GM13977 (cell line): Measurements from ENCODE around the gene RAPGEF1.
"Not testable (repeated sequence)": the region's sequence is repeated elsewhere in the genome, so short reads cannot be mapped to it uniquely, and the experiment has no call there.

Source experiments
- DNase-seq: peaks from one replicate; pipeline ENCODE4 v3.0.0; 2012; ENCODE audit warnings: low spot score
- in situ Hi-C: fragments of 300-500 bp; cut with MboI; formaldehyde crosslinking; loops from one replicate; pipeline ENCODE4 v1.12.0; 2022; ENCODE audit warnings: low sequenced_read_pairs, low pct_unique_long_range_greater_than_20kb, mixed read lengths, inconsistent platforms; ENCODE audit not compliant: unreplicated experiment
- TF ChIP-seq, protein P1 (sequence below): IDR thresholded peaks from 2 replicates; pipeline ENCODE4 v1.5.1; 2012; ENCODE audit warnings: mild to moderate bottlenecking, control low read depth; ENCODE audit not compliant: insufficient read depth; ENCODE audit errors: extremely low read depth, missing control alignments

Gene RAPGEF1

DNA sequence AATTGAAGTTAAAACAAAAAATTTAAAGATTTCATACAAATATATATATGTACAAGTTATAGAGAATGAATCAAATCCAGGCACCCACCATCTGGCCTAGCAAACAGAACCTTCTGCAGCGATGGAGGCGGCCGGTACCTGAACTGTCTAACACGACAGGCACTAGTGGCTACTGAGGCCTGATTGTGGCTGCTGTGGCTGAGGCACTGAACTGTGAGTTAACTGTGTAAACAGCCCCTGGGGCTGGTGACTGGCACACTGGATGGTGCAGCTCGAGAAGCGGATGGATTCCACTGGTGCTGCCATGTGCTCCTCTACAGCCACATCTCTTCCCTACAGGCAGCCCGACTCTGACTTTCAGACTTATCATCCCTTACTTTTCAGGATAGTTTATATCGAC lies 82.4 kb downstream of the RAPGEF1 start:
- TF ChIP-seq, protein P1, sequence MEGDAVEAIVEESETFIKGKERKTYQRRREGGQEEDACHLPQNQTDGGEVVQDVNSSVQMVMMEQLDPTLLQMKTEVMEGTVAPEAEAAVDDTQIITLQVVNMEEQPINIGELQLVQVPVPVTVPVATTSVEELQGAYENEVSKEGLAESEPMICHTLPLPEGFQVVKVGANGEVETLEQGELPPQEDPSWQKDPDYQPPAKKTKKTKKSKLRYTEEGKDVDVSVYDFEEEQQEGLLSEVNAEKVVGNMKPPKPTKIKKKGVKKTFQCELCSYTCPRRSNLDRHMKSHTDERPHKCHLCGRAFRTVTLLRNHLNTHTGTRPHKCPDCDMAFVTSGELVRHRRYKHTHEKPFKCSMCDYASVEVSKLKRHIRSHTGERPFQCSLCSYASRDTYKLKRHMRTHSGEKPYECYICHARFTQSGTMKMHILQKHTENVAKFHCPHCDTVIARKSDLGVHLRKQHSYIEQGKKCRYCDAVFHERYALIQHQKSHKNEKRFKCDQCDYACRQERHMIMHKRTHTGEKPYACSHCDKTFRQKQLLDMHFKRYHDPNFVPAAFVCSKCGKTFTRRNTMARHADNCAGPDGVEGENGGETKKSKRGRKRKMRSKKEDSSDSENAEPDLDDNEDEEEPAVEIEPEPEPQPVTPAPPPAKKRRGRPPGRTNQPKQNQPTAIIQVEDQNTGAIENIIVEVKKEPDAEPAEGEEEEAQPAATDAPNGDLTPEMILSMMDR: no peak
- in situ Hi-C loops: loop anchor here (10.0 kb wide), 1 partner anchor 77 kb away; no protein-coding TSS in a partner anchor
- no peak for DNase-seq

DNA sequence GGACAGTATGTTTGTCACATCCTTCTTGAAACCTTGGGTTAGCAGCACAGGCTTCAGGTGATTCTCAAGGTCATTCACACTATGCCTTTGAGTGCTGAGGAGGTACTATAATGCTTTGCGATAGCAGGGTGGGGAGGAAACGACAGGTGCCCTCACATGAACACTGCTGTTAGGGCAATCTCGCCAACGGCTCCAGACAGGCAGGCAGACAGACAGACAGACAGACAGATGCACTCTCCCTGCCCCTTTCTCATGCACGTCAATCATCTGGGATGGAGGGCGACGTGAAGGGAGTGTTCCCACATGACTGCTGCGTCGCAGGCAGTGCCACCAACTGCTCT lies 82.9 kb downstream of the RAPGEF1 start:
- in situ Hi-C loops: loop anchor here (10.0 kb wide), 1 partner anchor 78 kb away; no protein-coding TSS in a partner anchor
- TF ChIP-seq, protein P1: no peak
- DNase-seq: no peak

DNA sequence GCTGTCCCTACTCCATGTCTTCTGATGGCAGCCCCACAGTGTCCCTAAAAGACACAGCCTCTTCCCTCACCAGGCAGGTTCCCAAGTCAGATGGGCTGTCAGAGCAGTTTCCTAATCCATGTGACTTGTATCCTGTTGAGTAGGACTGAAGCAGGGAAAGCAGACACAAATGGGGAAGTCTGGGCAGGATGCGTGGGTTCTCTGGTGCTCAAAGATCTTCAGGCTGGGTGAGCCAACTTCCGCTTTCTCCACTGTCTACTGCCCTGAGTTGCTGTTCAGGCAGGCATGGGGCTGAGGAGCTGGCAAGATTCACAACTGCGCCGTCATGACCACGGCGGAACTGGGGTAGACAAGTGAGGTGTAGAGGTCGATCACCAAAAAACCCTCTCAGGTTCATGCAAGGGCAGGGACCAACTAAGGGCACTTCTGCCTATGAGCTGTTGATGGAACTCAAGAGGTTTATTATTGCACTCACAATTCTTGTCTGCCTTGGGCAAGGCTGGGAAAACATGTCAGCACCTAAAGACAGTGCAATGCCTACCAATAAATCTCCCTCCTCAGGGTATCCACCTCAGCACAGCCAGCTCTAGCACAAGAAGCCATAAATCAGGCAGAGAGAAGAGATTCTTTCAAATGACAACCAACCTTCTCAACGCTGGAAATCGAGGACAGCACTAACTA lies 83.4 kb downstream of the RAPGEF1 start:
- in situ Hi-C loops: loop anchor here (10.0 kb wide), 1 partner anchor 78 kb away; no protein-coding TSS in a partner anchor
- TF ChIP-seq, protein P1: no peak
- peak; percentile 48 for DNase-seq

DNA sequence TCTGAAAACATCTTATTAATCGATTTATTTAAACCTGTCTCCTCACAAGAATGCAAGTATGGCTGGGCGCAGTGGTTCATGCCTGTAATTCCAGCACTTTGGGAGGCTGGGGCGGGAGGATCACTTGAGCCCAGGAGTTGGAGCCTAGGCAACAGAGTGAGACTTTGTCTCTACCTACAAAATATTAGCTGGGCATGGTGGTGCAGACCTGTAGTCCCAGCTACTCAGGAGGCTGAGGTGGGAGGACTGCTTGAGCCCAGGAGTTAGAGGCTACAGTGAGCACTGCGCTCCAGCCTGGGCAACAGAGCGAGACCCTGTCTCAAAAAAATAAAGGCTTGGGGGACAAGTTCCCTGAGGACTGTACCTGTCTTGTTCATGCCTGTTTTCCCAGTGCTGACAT lies 85.5 kb downstream of the RAPGEF1 start:
- not testable (repeated sequence) for DNase-seq
- in situ Hi-C loops: loop anchor here (10.0 kb wide), 1 partner anchor 80 kb away; no protein-coding TSS in a partner anchor

DNA sequence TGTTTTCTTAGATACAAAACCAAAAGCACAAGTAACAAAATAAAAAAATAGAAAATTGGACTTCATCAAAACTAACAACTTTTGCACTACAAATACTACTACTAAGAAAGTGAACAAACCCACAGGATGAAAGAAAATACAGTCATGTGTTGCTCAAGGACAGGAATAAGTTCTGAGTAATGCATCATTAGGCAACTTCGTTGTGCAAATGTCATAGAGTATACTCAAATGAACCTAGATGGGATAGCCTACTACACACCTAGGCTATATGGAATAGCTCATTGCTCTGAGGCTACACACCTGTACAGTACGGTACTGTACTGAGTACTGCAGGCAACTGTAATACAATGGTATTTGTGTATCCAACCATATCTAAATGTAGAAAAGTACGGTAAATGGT lies 88.3 kb downstream of the RAPGEF1 start:
- no peak for DNase-seq
- TF ChIP-seq, protein P1: no peak
- in situ Hi-C loops: loop anchor here (10.0 kb wide), 1 partner anchor 83 kb away; no protein-coding TSS in a partner anchor

DNA sequence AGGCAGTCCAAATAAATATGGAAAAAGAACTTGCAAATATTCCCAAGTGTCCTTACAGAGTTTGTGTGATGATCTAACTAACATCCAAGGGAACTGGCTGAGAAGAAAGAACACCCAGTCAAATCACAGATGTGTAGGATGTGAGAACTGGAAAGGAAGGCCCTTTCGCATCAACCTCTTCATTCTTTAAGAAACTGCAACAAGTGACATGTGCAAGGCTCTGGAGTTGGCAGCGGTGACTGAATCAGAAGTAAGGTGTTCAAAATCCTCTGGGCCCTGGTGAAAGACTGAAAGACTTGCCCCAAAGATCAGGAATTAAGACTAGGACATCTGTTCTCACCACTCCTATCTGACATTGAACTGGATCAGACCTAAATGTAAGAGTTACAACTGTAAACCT lies 88.7 kb downstream of the RAPGEF1 start:
- no peak for DNase-seq
- TF ChIP-seq, protein P1: no peak
- in situ Hi-C loops: loop anchor here (10.0 kb wide), 1 partner anchor 84 kb away; no protein-coding TSS in a partner anchor

DNA sequence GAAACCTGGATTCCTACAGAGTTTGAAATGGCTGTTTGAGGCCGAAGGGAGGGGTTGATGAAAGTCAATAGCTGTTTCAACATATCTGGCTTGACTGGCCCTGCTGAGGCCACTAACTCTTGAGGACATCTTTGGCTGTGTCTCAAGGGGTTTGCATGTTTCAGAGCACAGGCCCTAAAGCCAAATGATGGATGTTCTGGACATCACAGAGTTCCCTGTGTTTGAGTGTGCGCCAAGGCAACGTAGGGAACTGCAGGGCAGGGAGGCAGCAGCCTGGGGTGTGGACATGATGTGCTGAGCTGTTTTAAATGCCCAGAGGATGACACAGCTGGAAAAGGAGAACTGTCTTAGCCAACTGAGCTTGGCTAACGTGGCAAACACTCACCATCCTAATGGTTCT lies 89.6 kb downstream of the RAPGEF1 start:
- DNase-seq: no peak
- in situ Hi-C loops: loop anchor here (10.0 kb wide), 1 partner anchor 85 kb away; no protein-coding TSS in a partner anchor
- TF ChIP-seq, protein P1: no peak
